ENCODE data around the gene DPP3.

- TF ChIP-seq POLR2A (IDR thresholded peaks at IDR 0.05) (no peak), EP300 (IDR thresholded peaks at IDR 0.05) (no peak), CTCF (IDR thresholded peaks at IDR 0.05) (no peak)
These were observed 12.5 kb upstream of the DPP3 start for GRCh38 chr11:66467756-66468155.

Measured in suprapubic skin (tissue), 3 donors.